HEK293 (cell line): ENCODE data around the gene LUZP4.

Source experiments
- CTCF ChIA-PET: fragments of 350-600 bp; formaldehyde crosslinking; extraction: SDS; loops from one replicate; lab custom pipeline; 2021; ENCODE audit warnings: antibody characterized with exemption; lab: Yijun Ruan, JAX
- POLR2A ChIA-PET: fragments of 300-600 bp; formaldehyde crosslinking; extraction: SDS; loops from one replicate; lab custom pipeline; 2020; ENCODE audit warnings: antibody characterized with exemption, inconsistent platforms; lab: Yijun Ruan, JAX
- H3K27ac ChIP-seq: fragments of 200-500 bp; sonication (Bioruptor generic); 2 replicates; pipeline ENCODE4 v1.5.1; 2014; ENCODE audit warnings: low read depth, low read length, control low read depth, inconsistent platforms; ENCODE audit errors: extremely low read depth
- H3K36me3 ChIP-seq, 2 experiments: fragments of 200-500 bp in 1 of 2; sonication (Bioruptor generic) in 1 of 2; 1 replicate in 1 of 2; 2 replicates in 1 of 2; pipeline ENCODE4 v1.5.1; 2014 to 2017; ENCODE audit warnings: inconsistent platforms in 2 of 2, low read length in 2 of 2; ENCODE audit not compliant: control insufficient read depth in 2 of 2, insufficient read depth in 1 of 2
- H3K4me1 ChIP-seq: fragments of 200-500 bp; sonication (Bioruptor generic); 2 replicates; pipeline ENCODE4 v1.5.1; 2014; ENCODE audit warnings: mild to moderate bottlenecking, low read length, inconsistent platforms; ENCODE audit not compliant: control insufficient read depth, insufficient read depth
- H3K4me3 ChIP-seq: 2 replicates; pipeline ENCODE4 v1.5.1; 2011; ENCODE audit warnings: low read depth, mild to moderate bottlenecking, control low read depth, low read length, moderate library complexity
- H3K9me3 ChIP-seq: fragments of 200-500 bp; sonication (Bioruptor generic); 2 replicates; pipeline ENCODE4 v1.5.1; 2014; ENCODE audit warnings: low read depth, low read length, inconsistent platforms; ENCODE audit not compliant: control insufficient read depth, insufficient read depth
- BCL11B ChIP-seq: fragments of 450-650 bp; formaldehyde crosslinking; IDR thresholded peaks from 2 replicates; pipeline ENCODE4 v1.5.1; 2016; ENCODE audit warnings: low read depth, missing biosample characterization, missing genetic modification characterization
- GLI2 ChIP-seq: fragments of 450-650 bp; formaldehyde crosslinking; IDR thresholded peaks from 2 replicates; pipeline ENCODE4; 2017; ENCODE audit warnings: missing biosample characterization, missing genetic modification characterization, low read depth, borderline replicate concordance
- HIC1 ChIP-seq: fragments of 450-650 bp; formaldehyde crosslinking; IDR thresholded peaks from 2 replicates; pipeline ENCODE4 v1.5.1; 2016; ENCODE audit warnings: missing biosample characterization, missing genetic modification characterization
- HOXC10 ChIP-seq: sonication (generic); formaldehyde crosslinking; IDR thresholded peaks from 2 replicates; pipeline ENCODE4 v1.8.1; 2023; ENCODE audit warnings: mild to moderate bottlenecking, missing genetic modification reagents
- MEIS1 ChIP-seq: sonication (generic); formaldehyde crosslinking; IDR thresholded peaks from 2 replicates; pipeline ENCODE4 v1.8.1; 2022; ENCODE audit warnings: missing genetic modification reagents, mild to moderate bottlenecking, borderline replicate concordance
- MZF1 ChIP-seq: fragments of 450-650 bp; formaldehyde crosslinking; IDR thresholded peaks from 2 replicates; pipeline ENCODE4 v1.5.1; 2017; ENCODE audit warnings: missing biosample characterization, missing genetic modification characterization, borderline replicate concordance
- PATZ1 ChIP-seq: fragments of 450-650 bp; formaldehyde crosslinking; IDR thresholded peaks from 2 replicates; pipeline ENCODE4 v1.5.1; 2016; ENCODE audit warnings: missing biosample characterization, missing genetic modification characterization
- SALL2 ChIP-seq: fragments of 450-650 bp; formaldehyde crosslinking; IDR thresholded peaks from 2 replicates; pipeline ENCODE4 v1.5.0; 2017; ENCODE audit warnings: missing biosample characterization, mild to moderate bottlenecking, missing genetic modification characterization, borderline replicate concordance
- SETDB1 ChIP-seq: IDR thresholded peaks from one replicate; pipeline ENCODE4 v1.6.1; 2017; ENCODE audit warnings: mild to moderate bottlenecking, low read length, moderate library complexity, mixed read lengths; ENCODE audit not compliant: insufficient read length
- SP7 ChIP-seq: fragments of 450-650 bp; formaldehyde crosslinking; IDR thresholded peaks from 2 replicates; pipeline ENCODE4 v1.5.1; 2016; ENCODE audit warnings: missing biosample characterization, missing genetic modification characterization
- ZBTB20 ChIP-seq: fragments of 450-650 bp; formaldehyde crosslinking; IDR thresholded peaks from 2 replicates; pipeline ENCODE4 v1.5.1; 2016; ENCODE audit warnings: missing biosample characterization, missing genetic modification characterization
- ZBTB21 ChIP-seq: fragments of 450-650 bp; formaldehyde crosslinking; IDR thresholded peaks from 2 replicates; pipeline ENCODE4 v1.5.1; 2017; ENCODE audit warnings: missing biosample characterization, missing genetic modification characterization
- ZNF148 ChIP-seq: fragments of 450-650 bp; formaldehyde crosslinking; IDR thresholded peaks from 2 replicates; pipeline ENCODE4 v1.5.0; 2017; ENCODE audit warnings: missing biosample characterization, missing genetic modification characterization, borderline replicate concordance
- ZNF174 ChIP-seq: fragments of 450-650 bp; formaldehyde crosslinking; IDR thresholded peaks from 2 replicates; pipeline ENCODE4 v1.5.0; 2017; ENCODE audit warnings: missing biosample characterization, mild to moderate bottlenecking, missing genetic modification characterization
- ZNF214 ChIP-seq: fragments of 450-650 bp; formaldehyde crosslinking; IDR thresholded peaks from 2 replicates; pipeline ENCODE4 v1.5.1; 2017; ENCODE audit warnings: missing biosample characterization, mild to moderate bottlenecking, missing genetic modification characterization, borderline replicate concordance
- ZNF239 ChIP-seq: fragments of 450-650 bp; formaldehyde crosslinking; IDR thresholded peaks from 2 replicates; pipeline ENCODE4 v1.5.1; 2016; ENCODE audit warnings: missing biosample characterization, missing genetic modification characterization
- ZNF302 ChIP-seq: fragments of 450-650 bp; formaldehyde crosslinking; IDR thresholded peaks from 2 replicates; pipeline ENCODE4 v1.5.1; 2016; ENCODE audit warnings: missing biosample characterization, missing genetic modification characterization, low read depth
- ZNF433 ChIP-seq: fragments of 450-650 bp; formaldehyde crosslinking; IDR thresholded peaks from 2 replicates; pipeline ENCODE4 v1.5.1; 2016; ENCODE audit warnings: missing biosample characterization, missing genetic modification characterization, low read depth
- ZNF555 ChIP-seq: fragments of 450-650 bp; formaldehyde crosslinking; conservative IDR thresholded peaks from 2 replicates; pipeline ENCODE4 v1.5.1; 2017; ENCODE audit warnings: missing biosample characterization, mild to moderate bottlenecking, missing genetic modification characterization, inconsistent platforms
- ZNF560 ChIP-seq: fragments of 450-650 bp; formaldehyde crosslinking; IDR thresholded peaks from 2 replicates; pipeline ENCODE4 v1.5.1; 2017; ENCODE audit warnings: missing biosample characterization, missing genetic modification characterization, borderline replicate concordance
- ZNF664 ChIP-seq: fragments of 450-650 bp; formaldehyde crosslinking; IDR thresholded peaks from 2 replicates; pipeline ENCODE4 v1.5.1; 2016; ENCODE audit warnings: missing biosample characterization, missing genetic modification characterization
- ZNF768 ChIP-seq: fragments of 450-650 bp; formaldehyde crosslinking; IDR thresholded peaks from 2 replicates; pipeline ENCODE4 v1.5.1; 2018; ENCODE audit warnings: missing biosample characterization, mild to moderate bottlenecking, missing genetic modification characterization

Gene LUZP4

GRCh38 chrX:115322375-115322774 is 32.9 kb downstream of the LUZP4 start (continued):
- no peak for TF ChIP-seq ZNF214 (tag by site-specific recombination)
- TF ChIP-seq ZNF148 (tag by site-specific recombination) = no peak
- TF ChIP-seq ZBTB20 (tag by site-specific recombination) = no peak
- TF ChIP-seq, all 188 proteins: peak for 0

GRCh38 chrX:115324194-115324593 is 34.7 kb downstream of the LUZP4 start:
- no peak overlapping the region for H3K27ac ChIP-seq
- ChIA-PET POLR2A (no interaction called here), CTCF (interaction anchor here (0.9 to 3.2 kb wide), 2 partner anchors 310 to 319 kb away, joined by 3 to 13 read pairs; no protein-coding TSS in a partner anchor)
- no peaks in the 10 kb centered on the region for H3K9me3 ChIP-seq
- no peak overlapping the region for H3K4me3 ChIP-seq
- no peaks in the 10 kb centered on the region for H3K36me3 ChIP-seq
- no peaks in the 10 kb centered on the region for H3K4me1 ChIP-seq
- TF ChIP-seq ZNF768 (no peak), MZF1 (no peak), MEIS1 (CRISPR knock-in tag) (no peak), SALL2 (no peak), ZNF174 (tag by site-specific recombination) (no peak), SETDB1 (no peak), SP7 (tag by site-specific recombination) (no peak), ZNF302 (tag by site-specific recombination) (no peak), ZNF239 (no peak), ZBTB21 (tag by site-specific recombination) (no peak), ZNF560 (tag by site-specific recombination) (no peak), ZNF433 (tag by site-specific recombination) (no peak), HIC1 (tag by site-specific recombination) (no peak), BCL11B (tag by site-specific recombination) (no peak), GLI2 (tag by site-specific recombination) (no peak), ZNF555 (tag by site-specific recombination) (no peak), ZNF664 (tag by site-specific recombination) (no peak), PATZ1 (no peak), HOXC10 (no peak)
- TF ChIP-seq, all 188 proteins: peak for 0
